NT2/D1 (cell line): Measurements from ENCODE around the gene HELT.
A peak's percentile ranks its signal among the peaks of the same experiment; 100 is the strongest.

Experiments used
- DNase-seq: peaks from one replicate; pipeline ENCODE4 v3.0.0-alpha.2; 2011; ENCODE audit warnings: low read depth, low spot score
- H3K27me3 ChIP-seq: 2 replicates; pipeline ENCODE4 v1.6.0; 2011; ENCODE audit warnings: mild to moderate bottlenecking; ENCODE audit not compliant: insufficient read length, insufficient read depth
- H3K36me3 ChIP-seq: 2 replicates; pipeline ENCODE4 v1.6.1; 2011; ENCODE audit warnings: mild to moderate bottlenecking, low read length, mixed read lengths; ENCODE audit not compliant: insufficient read depth, insufficient read length
- H3K4me1 ChIP-seq: 2 replicates; pipeline ENCODE4 v1.5.1; 2011; ENCODE audit not compliant: insufficient read depth, insufficient read length
- H3K4me3 ChIP-seq: 2 replicates; pipeline ENCODE4 v1.5.1; 2011; ENCODE audit warnings: low read depth; ENCODE audit not compliant: insufficient read length
- H3K9ac ChIP-seq: 2 replicates; pipeline ENCODE4 v1.6.0; 2011; ENCODE audit warnings: low read depth; ENCODE audit not compliant: insufficient read length
- H3K9me3 ChIP-seq: 2 replicates; pipeline ENCODE4 v1.5.1; 2011; ENCODE audit warnings: mild to moderate bottlenecking, low read length; ENCODE audit not compliant: insufficient read depth
- SUZ12 ChIP-seq: IDR thresholded peaks from 2 replicates; pipeline ENCODE4 v1.6.1; 2011; ENCODE audit not compliant: insufficient read length, insufficient read depth; ENCODE audit errors: extremely low read depth
- YY1 ChIP-seq: IDR thresholded peaks from 2 replicates; pipeline ENCODE4 v1.6.1; 2011; ENCODE audit not compliant: insufficient read length, insufficient read depth
- ZNF274 ChIP-seq: IDR thresholded peaks from 2 replicates; pipeline ENCODE4 v1.6.1; 2011; ENCODE audit warnings: mild to moderate bottlenecking, low read depth, low read length

Gene HELT

GRCh38 chr4:185004562-185005218, 13.6 kb upstream of the HELT start:
- peaks cover 3% of the 10 kb centered on the region for H3K4me1 ChIP-seq
- DNase-seq = no peak
- no peak overlapping the region for H3K4me3 ChIP-seq
- no peaks in the 10 kb centered on the region for H3K36me3 ChIP-seq
- H3K9ac ChIP-seq = peak overlapping the region; percentile 72
- peaks cover 15% of the 10 kb centered on the region for H3K27me3 ChIP-seq
- TF ChIP-seq YY1 = no peak
- no peak for TF ChIP-seq SUZ12
- no peak for TF ChIP-seq ZNF274
- no peaks in the 10 kb centered on the region for H3K9me3 ChIP-seq

- Histone ChIP-seq H3K36me3 (no peaks in the 10 kb centered on the region), H3K9ac (peak overlapping the region; percentile 72), H3K27me3 (peaks cover 21% of the 10 kb centered on the region), H3K9me3 (no peaks in the 10 kb centered on the region), H3K4me3 (no peak overlapping the region), H3K4me1 (peaks cover 3% of the 10 kb centered on the region)
- DNase-seq = no peak
- no peak for TF ChIP-seq ZNF274
- no peak for TF ChIP-seq YY1
- no peak for TF ChIP-seq SUZ12
Measured at GRCh38 chr4:185005219-185005819, 13.0 kb upstream of the HELT start.

GRCh38 chr4:185011408-185011807, 6.9 kb upstream of the HELT start:
- Histone ChIP-seq H3K9ac (no peak overlapping the region), H3K36me3 (no peaks in the 10 kb centered on the region), H3K4me3 (no peak overlapping the region), H3K27me3 (peaks cover 46% of the 10 kb centered on the region), H3K4me1 (no peaks in the 10 kb centered on the region), H3K9me3 (no peaks in the 10 kb centered on the region)
- TF ChIP-seq ZNF274 (no peak), SUZ12 (no peak), YY1 (no peak)
- DNase-seq = no peak

- peaks cover 68% of the 10 kb centered on the region for H3K27me3 ChIP-seq
- TF ChIP-seq ZNF274 (no peak), YY1 (no peak), SUZ12 (no peak)
- no peaks in the 10 kb centered on the region for H3K9me3 ChIP-seq
- H3K4me3 ChIP-seq = no peak overlapping the region
- H3K4me1 ChIP-seq = peaks cover under 1% of the 10 kb centered on the region
- H3K36me3 ChIP-seq = no peaks in the 10 kb centered on the region
- H3K9ac ChIP-seq = no peak overlapping the region
- no peak for DNase-seq
Measured at GRCh38 chr4:185013417-185014125, 4.7 kb upstream of the HELT start.

- Histone ChIP-seq H3K4me1 (peaks cover 4% of the 10 kb centered on the region), H3K36me3 (no peaks in the 10 kb centered on the region), H3K27me3 (peaks cover 78% of the 10 kb centered on the region), H3K4me3 (no peak overlapping the region), H3K9ac (no peak overlapping the region), H3K9me3 (no peaks in the 10 kb centered on the region)
- no peak for DNase-seq
- no peak for TF ChIP-seq ZNF274
- TF ChIP-seq SUZ12 = no peak
- no peak for TF ChIP-seq YY1
Measured at GRCh38 chr4:185015108-185015507, 3.2 kb upstream of the HELT start.

GRCh38 chr4:185016101-185016940, 2.0 kb upstream of the HELT start:
- Histone ChIP-seq H3K36me3 (no peaks in the 10 kb centered on the region), H3K9ac (no peak overlapping the region), H3K4me1 (peaks cover 4% of the 10 kb centered on the region), H3K27me3 (peaks cover 82% of the 10 kb centered on the region), H3K9me3 (no peaks in the 10 kb centered on the region), H3K4me3 (no peak overlapping the region)
- TF ChIP-seq SUZ12 = no peak
- TF ChIP-seq ZNF274 = no peak
- TF ChIP-seq YY1 = no peak
- no peak for DNase-seq
